ENCODE results near the gene SULT1B1. TPM values are rescaled to one million over a fixed set of nuclear protein-coding genes. Genes with fewer than 3 reads are reported as not detected.

Gene SULT1B1
- total and polyA plus RNA-seq, 2 experiments from 2014 or later = 10.7 to 53.8 TPM

- TF ChIP-seq CTCF (IDR thresholded peaks at IDR 0.05; ENCODE audit: poor library complexity) = no peak
- no peak for TF ChIP-seq EZH2phosphoT487 (IDR thresholded peaks at IDR 0.05; ENCODE audit: low read depth, severe bottlenecking, unreplicated experiment)
- no peak for TF ChIP-seq EZH2 (IDR thresholded peaks at IDR 0.05; ENCODE audit: borderline replicate concordance)
- Histone ChIP-seq H3K4me2 (no peak overlapping the region), H3K9me2 (replicated peaks; ENCODE audit: insufficient read depth) (no peaks in the 10 kb centered on the region), H3K27me3 (no peaks in the 10 kb centered on the region), H3K4me1 (ENCODE audit: insufficient read depth) (peaks cover 4% of the 10 kb centered on the region), H3K79me2 (no peaks in the 10 kb centered on the region), H2AFZ (no peak overlapping the region), H3K36me3 (replicated peaks; ENCODE audit: insufficient read depth, low read depth) (no peaks in the 10 kb centered on the region), H3K4me3 (no peak overlapping the region), H3K9me3 (ENCODE audit: low read depth) (no peaks in the 10 kb centered on the region), H4K20me1 (ENCODE audit: insufficient read depth, poor library complexity, severe bottlenecking) (no peaks in the 10 kb centered on the region), H3K27ac (no peak overlapping the region)
- DNase-seq (ENCODE audit: low spot score) = no peak
- WGBS (ENCODE audit: low lambda C conversion rate, missing lambda C conversion rate) = 93% methylated on average over 1 of the region's 1 CpG
Observed at GRCh38 chr4:69765751-69766150, 5.3 kb upstream of the SULT1B1 start.

DNA sequence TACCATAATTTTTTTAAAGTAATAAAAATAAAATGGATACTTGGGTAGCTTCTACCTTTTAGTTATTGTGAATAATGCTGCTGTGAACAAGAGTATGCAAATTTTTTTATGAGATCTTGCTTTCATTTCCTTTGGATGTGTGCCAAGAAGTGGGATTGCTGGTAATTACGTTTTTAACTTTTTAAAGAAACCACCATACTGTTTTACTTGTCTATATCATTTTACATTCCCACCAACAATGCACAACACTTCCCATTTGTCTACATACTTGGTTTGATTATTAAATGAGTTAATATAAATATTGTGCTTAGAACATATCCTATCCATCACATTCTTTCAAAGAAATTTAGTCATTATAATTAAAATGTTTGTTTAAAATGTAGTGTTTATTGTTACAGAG is 3.9 kb upstream of the SULT1B1 start:
- Histone ChIP-seq H3K79me2 (no peaks in the 10 kb centered on the region), H4K20me1 (ENCODE audit: insufficient read depth, poor library complexity, severe bottlenecking) (no peaks in the 10 kb centered on the region), H3K36me3 (replicated peaks; ENCODE audit: insufficient read depth, low read depth) (no peaks in the 10 kb centered on the region), H3K9me2 (replicated peaks; ENCODE audit: insufficient read depth) (no peaks in the 10 kb centered on the region), H3K4me2 (no peak overlapping the region), H3K4me3 (no peak overlapping the region), H3K27me3 (no peaks in the 10 kb centered on the region), H3K4me1 (ENCODE audit: insufficient read depth) (peaks cover 8% of the 10 kb centered on the region), H2AFZ (no peak overlapping the region), H3K9me3 (ENCODE audit: low read depth) (no peaks in the 10 kb centered on the region), H3K27ac (no peak overlapping the region)
- WGBS (ENCODE audit: low lambda C conversion rate, missing lambda C conversion rate) = 41% methylated on average over 1 of the region's 1 CpG
- TF ChIP-seq EZH2phosphoT487 (IDR thresholded peaks at IDR 0.05; ENCODE audit: low read depth, severe bottlenecking, unreplicated experiment) (no peak), EZH2 (IDR thresholded peaks at IDR 0.05; ENCODE audit: borderline replicate concordance) (no peak), CTCF (IDR thresholded peaks at IDR 0.05; ENCODE audit: poor library complexity) (no peak)
- DNase-seq (ENCODE audit: low spot score) = no peak

- Histone ChIP-seq H3K79me2 (no peaks in the 10 kb centered on the region), H3K4me3 (no peak overlapping the region)
Observed at GRCh38 chr4:69763233-69763632, 2.8 kb upstream of the SULT1B1 start.

More at GRCh38 chr4:69763233-69763632, 2.8 kb upstream of the SULT1B1 start:
- Histone ChIP-seq H2AFZ (no peak overlapping the region), H3K9me2 (replicated peaks; ENCODE audit: insufficient read depth) (no peaks in the 10 kb centered on the region), H3K4me2 (no peak overlapping the region), H3K27me3 (no peaks in the 10 kb centered on the region), H4K20me1 (ENCODE audit: insufficient read depth, poor library complexity, severe bottlenecking) (no peaks in the 10 kb centered on the region), H3K4me1 (ENCODE audit: insufficient read depth) (peaks cover 8% of the 10 kb centered on the region), H3K27ac (no peak overlapping the region), H3K9me3 (ENCODE audit: low read depth) (no peaks in the 10 kb centered on the region), H3K36me3 (replicated peaks; ENCODE audit: insufficient read depth, low read depth) (no peaks in the 10 kb centered on the region)
- 95% methylated on average over 3 of the region's 3 CpGs for WGBS (ENCODE audit: low lambda C conversion rate, missing lambda C conversion rate)
- TF ChIP-seq EZH2 (IDR thresholded peaks at IDR 0.05; ENCODE audit: borderline replicate concordance) (no peak), EZH2phosphoT487 (IDR thresholded peaks at IDR 0.05; ENCODE audit: low read depth, severe bottlenecking, unreplicated experiment) (no peak), CTCF (IDR thresholded peaks at IDR 0.05; ENCODE audit: poor library complexity) (no peak)
- no peak for DNase-seq (ENCODE audit: low spot score)

All from hepatocyte (in vitro differentiated cells).